Ramos (cell line): ENCODE measurements around the gene NACA2.

Source experiments
- in situ Hi-C: fragments of 300-500 bp; cut with MboI; formaldehyde crosslinking; loops from one replicate; pipeline ENCODE4 v1.14.3; 2022; ENCODE audit warnings: low sequenced_read_pairs; ENCODE audit not compliant: unreplicated experiment

Gene NACA2

DNA sequence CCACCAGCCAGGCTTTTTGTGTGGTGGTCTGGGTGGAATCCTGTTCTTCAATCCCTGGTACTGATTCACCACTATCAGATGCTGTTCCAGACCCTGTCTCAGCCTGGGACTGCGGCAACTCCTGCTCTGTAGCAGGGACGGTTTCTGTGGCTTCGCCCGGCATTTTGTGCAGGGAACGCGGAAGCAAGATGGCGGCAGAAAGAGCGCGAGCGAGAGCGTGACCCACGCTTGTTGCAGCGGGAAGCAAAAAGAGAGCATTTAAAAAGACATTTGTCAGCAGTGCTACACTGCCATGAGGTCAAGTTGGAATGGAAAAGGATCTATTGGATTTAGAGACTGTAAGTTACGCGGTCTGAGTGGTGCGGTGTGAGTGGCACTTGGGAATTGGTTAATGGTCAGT, at the start of gene NACA2:
TSS of gene NACA2 (minus strand) at position 202 of the 400 bp plus-strand sequence. CDS start at position 163, 39 bp downstream.
- in situ Hi-C loops = no loop called here

DNA sequence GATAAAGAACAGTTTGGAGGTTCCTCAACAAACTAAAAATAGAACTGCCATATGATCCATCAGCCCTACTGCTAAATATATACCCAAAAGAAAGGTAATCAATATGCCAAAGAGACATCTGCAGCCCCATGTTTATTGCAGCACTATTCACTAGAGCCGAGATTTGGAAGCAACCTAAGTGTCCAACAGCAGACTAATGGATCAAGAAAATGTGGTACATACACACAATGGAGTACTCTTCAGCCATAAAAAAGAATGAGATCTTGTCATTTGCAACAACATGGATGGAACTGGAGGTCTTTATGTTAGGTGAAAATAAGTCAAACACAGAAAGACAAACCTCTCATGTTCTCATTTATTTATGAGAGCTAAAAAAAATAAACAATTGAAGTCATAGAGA, 48.8 kb upstream of the NACA2 start:
- in situ Hi-C loops = loop anchor here (5.0 to 25.0 kb wide), 3 partner anchors 202 to 597 kb away; no protein-coding TSS in a partner anchor

DNA sequence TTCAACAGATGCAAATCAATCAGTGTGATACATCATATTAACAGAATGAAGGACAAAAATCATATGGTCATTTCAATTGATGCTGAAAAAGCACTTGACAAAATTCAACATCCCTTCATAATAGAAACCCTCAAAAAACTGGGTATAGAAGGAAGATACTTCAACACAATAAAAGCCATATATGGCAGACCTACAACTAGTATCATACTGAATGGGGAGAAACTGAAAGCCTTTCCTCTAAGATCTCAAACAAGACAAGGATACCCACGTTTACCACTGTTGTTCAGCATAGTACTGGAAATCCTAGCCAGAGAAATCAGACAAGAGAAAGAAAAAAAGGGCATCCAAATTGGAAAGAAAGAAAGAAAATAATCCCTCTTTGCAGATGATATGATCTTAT, 47.1 kb upstream of the NACA2 start:
- in situ Hi-C loops = loop anchor here (5.0 to 25.0 kb wide), 3 partner anchors 204 to 599 kb away; no protein-coding TSS in a partner anchor

- in situ Hi-C loops = loop anchor here (5.0 to 25.0 kb wide), 3 partner anchors 206 to 601 kb away; no protein-coding TSS in a partner anchor
These were observed 45.0 kb upstream of the NACA2 start for GRCh38 chr17:61635913-61636432.

DNA sequence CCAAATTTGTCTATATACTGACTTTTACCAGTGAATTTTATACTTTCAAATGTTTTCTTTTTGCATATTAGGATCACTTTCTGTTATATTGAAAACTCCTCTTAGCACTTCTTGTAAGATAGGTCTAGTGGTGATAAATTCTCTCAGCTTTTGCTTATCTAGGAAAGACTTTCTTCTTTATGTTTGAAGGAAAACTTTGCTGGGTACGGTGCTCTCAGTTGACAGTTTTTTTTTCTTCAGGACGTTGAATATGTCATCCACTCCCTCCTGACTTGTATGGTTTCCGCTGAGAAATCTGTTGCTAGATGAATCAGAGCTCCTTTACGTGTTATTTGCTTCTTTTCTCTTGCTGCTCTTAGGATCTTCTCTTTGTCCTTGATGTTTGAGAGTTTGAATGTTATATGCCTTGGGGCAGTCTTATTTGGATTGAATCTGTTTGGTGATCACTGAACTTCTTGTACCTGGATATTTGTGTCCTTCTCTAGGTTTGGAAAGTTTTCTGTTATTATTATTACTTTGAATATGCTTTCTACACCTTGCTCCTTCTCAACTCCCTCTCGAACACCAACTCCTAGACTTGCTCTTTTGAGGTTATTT, 44.0 kb upstream of the NACA2 start:
- in situ Hi-C loops = loop anchor here (5.0 to 25.0 kb wide), 3 partner anchors 207 to 602 kb away; no protein-coding TSS in a partner anchor

GRCh38 chr17:61634011-61634539, 43.1 kb upstream of the NACA2 start:
- in situ Hi-C loops = loop anchor here (25.0 kb wide), 2 partner anchors 478 to 603 kb away; no protein-coding TSS in a partner anchor

- in situ Hi-C loops = loop anchor here (25.0 kb wide), 2 partner anchors 479 to 604 kb away; no protein-coding TSS in a partner anchor
These were observed 41.8 kb upstream of the NACA2 start for GRCh38 chr17:61632826-61633225.

- in situ Hi-C loops = loop anchor here (25.0 kb wide), 2 partner anchors 481 to 606 kb away; no protein-coding TSS in a partner anchor
These were observed 40.8 kb upstream of the NACA2 start for GRCh38 chr17:61631800-61632199.

DNA sequence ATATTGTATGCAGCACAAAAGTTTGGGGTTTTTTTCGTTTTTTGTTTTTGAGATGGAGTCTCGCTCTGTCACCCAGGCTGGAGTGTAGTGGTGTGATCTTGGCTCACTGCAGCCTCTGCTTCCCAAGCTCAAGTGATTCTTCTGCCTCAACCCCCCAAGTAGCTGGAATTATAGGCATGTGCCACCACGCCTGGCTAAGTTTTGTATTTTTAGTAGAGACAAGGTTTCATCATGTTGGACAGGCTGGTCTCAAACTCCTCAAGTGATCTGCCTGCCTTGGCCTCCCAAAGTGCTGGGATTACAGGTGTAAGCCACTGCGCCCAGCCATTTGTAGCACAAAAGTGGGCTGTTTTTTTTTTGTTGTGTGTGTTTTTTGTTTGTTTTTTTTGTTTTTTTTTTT, 37.1 kb upstream of the NACA2 start:
- in situ Hi-C loops = loop anchor here (25.0 kb wide), 2 partner anchors 484 to 609 kb away; no protein-coding TSS in a partner anchor

DNA sequence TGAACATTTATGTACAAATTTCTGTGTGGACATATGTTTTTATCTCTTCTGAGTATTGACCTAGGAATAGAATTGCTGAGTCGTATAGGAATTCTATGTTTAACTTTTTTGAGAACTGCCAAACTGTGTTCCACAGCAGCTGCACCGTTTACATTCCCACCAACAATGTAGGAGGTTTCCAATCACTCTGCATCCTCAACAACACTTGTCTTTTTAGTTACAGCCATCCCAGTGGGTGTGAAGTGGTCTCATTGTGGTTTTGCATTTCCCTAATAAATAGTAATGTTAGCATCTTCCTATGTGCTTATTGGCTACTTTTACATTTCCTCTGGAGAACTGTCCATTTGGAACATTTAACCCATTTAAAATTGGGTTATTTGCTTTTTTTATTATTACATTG, 36.6 kb upstream of the NACA2 start:
- in situ Hi-C loops = loop anchor here (25.0 kb wide), 2 partner anchors 485 to 610 kb away; no protein-coding TSS in a partner anchor

DNA sequence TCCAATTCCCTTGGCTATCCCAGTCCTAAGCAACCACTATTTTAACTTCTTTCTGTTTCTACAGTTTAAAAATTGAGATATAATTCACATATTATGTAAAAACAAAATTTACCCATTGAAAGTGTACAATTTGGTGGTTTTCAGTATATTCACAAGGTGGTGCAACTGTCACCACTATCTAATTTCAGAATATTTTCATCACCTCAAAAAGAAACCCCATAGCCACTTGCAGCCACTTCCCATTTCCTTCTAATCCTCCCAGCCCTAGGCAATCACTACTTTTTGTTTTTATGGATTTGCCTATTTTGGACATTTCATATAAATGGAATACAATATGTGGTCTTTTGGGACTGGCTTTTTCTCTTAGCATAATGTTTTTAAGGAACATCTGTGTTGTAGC, 36.1 kb upstream of the NACA2 start:
- in situ Hi-C loops = loop anchor here (25.0 kb wide), 2 partner anchors 485 to 610 kb away; no protein-coding TSS in a partner anchor

DNA sequence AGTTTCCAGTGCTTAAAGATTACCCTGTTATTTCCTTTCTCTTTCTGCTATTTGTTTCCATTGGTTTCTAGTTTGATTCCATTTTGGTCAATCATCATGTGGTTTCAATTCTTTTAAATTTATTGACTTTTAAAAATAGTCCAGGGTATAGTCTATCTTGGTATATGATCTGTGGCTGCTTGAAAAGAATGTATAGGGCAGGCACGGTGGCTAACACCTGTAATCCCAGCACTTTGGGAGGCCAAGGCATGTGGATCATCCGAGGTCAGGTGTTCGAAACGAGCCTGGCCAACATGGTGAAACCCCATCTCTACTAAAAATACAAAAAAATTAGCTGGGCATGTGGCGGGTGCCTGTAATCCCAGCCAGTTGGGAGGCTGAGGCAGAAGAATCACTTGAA, 34.5 kb upstream of the NACA2 start:
- in situ Hi-C loops = loop anchor here (25.0 kb wide), 2 partner anchors 487 to 612 kb away; no protein-coding TSS in a partner anchor

GRCh38 chr17:61624951-61625350, 33.9 kb upstream of the NACA2 start:
- in situ Hi-C loops = loop anchor here (25.0 kb wide), 2 partner anchors 487 to 612 kb away; no protein-coding TSS in a partner anchor

- in situ Hi-C loops = no loop called here
These were observed 30.3 kb upstream of the NACA2 start for GRCh38 chr17:61621317-61621716.

DNA sequence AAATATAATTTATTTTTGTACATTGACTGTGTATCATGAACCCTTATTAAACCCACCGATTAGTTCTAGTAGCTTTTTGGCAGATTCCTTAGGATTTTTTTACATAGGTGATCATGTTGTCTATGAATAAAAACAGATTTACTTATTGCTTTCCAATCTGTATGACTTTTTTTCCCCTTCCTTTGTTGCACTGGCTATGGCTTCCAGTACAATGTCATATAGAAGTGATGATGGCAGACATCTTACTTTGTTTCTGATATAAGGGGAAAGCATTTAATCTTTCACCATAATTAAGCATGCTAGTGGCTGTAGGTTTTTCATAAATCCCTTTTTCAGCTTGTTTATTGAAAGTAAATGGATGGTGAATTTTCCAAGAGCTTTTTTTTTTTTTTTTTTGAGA, 28.9 kb upstream of the NACA2 start:
- in situ Hi-C loops = no loop called here

DNA sequence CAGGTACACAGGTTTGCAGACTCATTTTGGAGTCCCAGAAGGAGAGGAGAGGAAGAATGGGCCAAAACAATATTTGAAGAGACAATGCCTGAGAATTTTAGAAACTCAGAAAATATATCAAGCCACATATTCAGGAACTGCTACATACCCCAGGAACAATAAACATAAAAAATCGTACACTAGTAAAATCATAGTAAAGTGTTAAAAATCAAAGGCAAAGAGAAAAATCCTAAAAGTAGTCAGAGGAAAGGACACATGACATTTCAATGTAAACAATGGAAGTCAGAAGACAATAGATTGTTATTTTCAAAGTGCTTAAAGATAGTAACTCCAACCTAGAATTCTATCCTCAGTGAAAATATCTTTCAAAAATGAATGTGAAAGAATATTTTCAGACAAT, 28.5 kb upstream of the NACA2 start:
- in situ Hi-C loops = no loop called here

- in situ Hi-C loops = no loop called here
These were observed 27.9 kb upstream of the NACA2 start for GRCh38 chr17:61618950-61619349.

DNA sequence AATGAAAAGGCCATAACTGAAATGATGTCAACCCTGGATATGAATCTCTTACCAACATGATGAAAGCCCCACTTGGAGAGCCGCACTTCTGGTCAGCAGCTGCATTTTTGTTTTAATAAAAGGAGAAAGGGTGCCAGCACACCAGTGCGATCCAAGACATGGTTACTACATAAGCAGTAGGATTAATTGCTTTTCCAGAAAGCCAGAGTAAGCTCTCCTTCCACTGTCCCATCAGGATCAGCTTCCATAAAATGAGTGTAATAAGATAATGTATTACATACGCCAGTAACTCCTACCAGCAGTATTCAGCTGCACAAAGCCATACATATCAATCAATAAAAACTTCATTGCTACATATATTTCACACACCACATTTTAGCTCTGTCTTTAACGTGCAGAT, 26.3 kb upstream of the NACA2 start:
- in situ Hi-C loops = no loop called here

DNA sequence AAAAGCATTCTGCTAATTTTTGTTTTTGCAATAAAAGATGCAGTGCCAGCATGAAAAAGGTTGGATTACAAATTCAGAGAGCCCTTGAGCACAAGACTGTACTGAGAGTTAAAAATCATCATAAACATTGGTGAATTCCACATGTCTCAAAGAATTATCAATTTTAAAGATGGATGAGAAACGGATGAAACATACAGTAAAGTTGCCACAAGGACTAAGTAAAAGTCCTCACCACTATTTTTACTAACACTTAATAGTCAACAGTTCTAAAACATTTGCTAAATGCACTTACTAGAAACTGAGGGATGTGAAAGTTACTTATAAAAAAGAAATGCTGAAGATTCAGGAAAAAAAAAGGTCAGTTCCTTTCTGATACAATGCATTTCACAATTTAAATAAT, 25.8 kb upstream of the NACA2 start:
- in situ Hi-C loops = no loop called here

- in situ Hi-C loops = no loop called here
These were observed 23.2 kb upstream of the NACA2 start for GRCh38 chr17:61614219-61614618.

GRCh38 chr17:61611323-61611722, 20.3 kb upstream of the NACA2 start:
- in situ Hi-C loops = no loop called here
